Gastroesophageal sphincter (tissue), 2 donors: ENCODE measurements around the gene RAB25.

Source experiments
- POLR2A ChIP-seq, 2 donors: fragments of 450-650 bp; IDR thresholded peaks; one replicate each; pipeline ENCODE4 v1.6.1; 2017; ENCODE audit warnings: antibody characterized with exemption in 2 of 2, mild to moderate bottlenecking in 2 of 2, moderate library complexity in 1 of 2
- POLR2AphosphoS5 ChIP-seq: sonication (generic); formaldehyde crosslinking; IDR thresholded peaks from one replicate; pipeline ENCODE4 v1.6.1; 2017; ENCODE audit warnings: antibody characterized with exemption

- no peak for TF ChIP-seq POLR2A (IDR thresholded peaks at IDR 0.05)
- TF ChIP-seq POLR2AphosphoS5, result peak; percentile 51
These were observed 35.9 kb downstream of the RAB25 start for GRCh38 chr1:156096640-156097391.
